GM12872 (cell line): ENCODE measurements around the gene WDSUB1.

Source experiments
- CTCF ChIP-seq: IDR thresholded peaks from 3 replicates; pipeline ENCODE4 v1.5.1; 2011; ENCODE audit warnings: low read depth, mild to moderate bottlenecking, low read length, moderate library complexity; ENCODE audit not compliant: insufficient read depth

WDSUB1 gene

GRCh38 chr2:159218389-159218788 is 68.1 kb downstream of the WDSUB1 start:
- TF ChIP-seq CTCF = no peak

GRCh38 chr2:159217676-159218075 is 68.8 kb downstream of the WDSUB1 start:
- TF ChIP-seq CTCF = no peak

GRCh38 chr2:159215116-159215515 is 71.4 kb downstream of the WDSUB1 start:
- TF ChIP-seq CTCF = no peak

- TF ChIP-seq CTCF = no peak
Observed at GRCh38 chr2:159214325-159214865, 72.1 kb downstream of the WDSUB1 start.

- TF ChIP-seq CTCF = no peak
Observed at GRCh38 chr2:159213296-159213695, 73.2 kb downstream of the WDSUB1 start.

- no peak for TF ChIP-seq CTCF
Observed at GRCh38 chr2:159211447-159212396, 74.8 kb downstream of the WDSUB1 start.

- no peak for TF ChIP-seq CTCF
Observed at GRCh38 chr2:159209341-159210306, 76.9 kb downstream of the WDSUB1 start.
